HG03469 (cell line): ENCODE measurements around the gene ZC3H13.

Source experiments
- ATAC-seq: cut with Tn5 transposase; IDR thresholded peaks from one replicate; pipeline ENCODE4 v1.9.1; 2021; ENCODE audit warnings: mild to moderate bottlenecking, moderate library complexity, moderate number of reproducible peaks; ENCODE audit not compliant: unreplicated experiment

Gene ZC3H13

DNA sequence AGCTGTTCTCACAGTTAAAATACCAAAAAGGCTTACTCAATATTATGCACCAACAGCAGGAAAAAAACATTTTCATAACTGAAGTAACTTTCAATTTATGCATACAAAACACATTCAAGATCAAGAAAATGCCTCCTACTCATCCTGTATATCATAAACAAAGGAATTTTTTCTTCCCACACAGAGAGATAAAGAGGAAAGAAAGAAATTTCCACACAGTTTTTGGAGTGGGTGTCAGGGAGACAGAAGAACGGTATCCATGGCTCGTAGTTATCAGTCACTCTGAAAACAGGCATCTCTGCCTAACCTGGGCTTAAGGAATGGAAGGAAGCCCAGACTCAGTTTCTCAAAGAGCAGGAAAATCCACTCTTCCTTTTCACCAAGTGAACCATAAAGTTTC lies 108.6 kb downstream of the ZC3H13 start:
- ATAC-seq: no peak

DNA sequence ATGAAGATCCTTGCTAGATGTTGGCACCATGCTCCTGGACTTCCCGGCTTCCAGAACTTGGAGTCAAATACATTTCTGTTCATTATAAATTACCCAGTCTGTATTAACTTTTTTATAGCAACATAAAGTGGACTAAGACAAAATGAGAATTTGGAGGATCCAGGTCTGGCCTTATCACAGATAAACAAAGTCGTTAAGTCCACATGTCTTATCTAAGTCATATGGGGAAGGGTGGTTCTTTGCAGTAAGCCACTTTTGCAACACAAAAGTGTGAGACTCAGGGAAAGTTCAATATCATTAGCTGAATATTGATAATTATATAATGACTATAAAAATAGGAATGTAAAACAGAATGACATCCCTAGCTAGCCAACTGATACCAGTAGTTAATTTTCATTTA lies 109.4 kb downstream of the ZC3H13 start:
- ATAC-seq: no peak

DNA sequence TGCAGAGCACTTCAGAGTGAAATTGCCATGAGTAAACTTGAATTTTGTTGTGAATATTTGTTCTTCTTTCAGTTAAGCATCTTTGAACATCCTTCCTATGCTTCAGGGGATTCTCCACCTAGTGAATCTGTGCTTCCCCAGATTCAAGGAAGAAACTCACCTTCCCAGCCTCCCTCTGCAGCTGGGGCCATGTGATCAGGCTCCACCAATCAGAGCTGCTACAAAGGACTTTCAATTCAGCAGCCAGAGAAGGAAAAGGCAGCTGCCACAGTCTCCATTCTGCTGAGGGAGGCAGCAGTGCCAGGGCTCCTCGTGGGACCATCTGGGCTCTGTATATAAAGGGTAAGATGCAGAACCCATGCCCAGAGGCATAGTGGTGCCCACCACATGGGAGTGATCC lies 111.3 kb downstream of the ZC3H13 start:
- ATAC-seq: no peak

DNA sequence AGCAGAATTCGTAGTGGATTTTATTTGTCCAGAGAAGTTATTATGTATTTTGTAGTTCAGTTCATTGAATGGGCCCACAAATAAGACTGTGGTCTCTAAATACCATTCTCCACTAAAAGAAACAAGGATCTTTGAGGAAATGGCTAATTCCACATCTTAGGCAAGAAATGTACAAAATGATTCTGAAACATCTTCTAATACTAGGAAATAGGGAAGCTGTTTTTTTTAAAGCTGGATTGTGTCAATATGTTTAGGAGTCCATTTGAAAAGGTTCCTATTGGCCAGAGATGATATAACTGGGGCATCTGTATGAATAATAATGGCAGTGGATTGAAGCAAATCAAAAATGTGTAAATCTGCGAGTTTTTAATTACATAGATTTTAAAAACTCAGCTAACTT lies 112.5 kb downstream of the ZC3H13 start:
- no peak for ATAC-seq

DNA sequence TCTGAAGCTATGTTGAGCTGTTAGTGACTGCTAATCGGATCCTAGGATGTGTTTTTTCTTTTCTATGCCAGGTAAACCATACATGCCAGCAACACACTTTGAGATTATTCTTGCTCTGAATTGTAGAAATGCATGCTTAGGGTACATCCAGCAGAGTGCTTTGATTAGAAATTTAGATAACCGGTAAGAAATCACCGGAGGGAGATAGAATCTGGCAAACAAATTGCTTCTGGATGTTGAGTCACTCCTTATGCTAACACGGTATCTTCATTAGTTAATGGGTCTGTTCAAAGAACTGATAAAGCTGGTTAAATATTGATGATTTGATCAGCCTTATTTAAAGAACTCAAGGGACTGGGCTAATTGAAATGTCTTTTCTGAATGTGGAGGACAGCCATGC lies 115.9 kb downstream of the ZC3H13 start:
- ATAC-seq: no peak

DNA sequence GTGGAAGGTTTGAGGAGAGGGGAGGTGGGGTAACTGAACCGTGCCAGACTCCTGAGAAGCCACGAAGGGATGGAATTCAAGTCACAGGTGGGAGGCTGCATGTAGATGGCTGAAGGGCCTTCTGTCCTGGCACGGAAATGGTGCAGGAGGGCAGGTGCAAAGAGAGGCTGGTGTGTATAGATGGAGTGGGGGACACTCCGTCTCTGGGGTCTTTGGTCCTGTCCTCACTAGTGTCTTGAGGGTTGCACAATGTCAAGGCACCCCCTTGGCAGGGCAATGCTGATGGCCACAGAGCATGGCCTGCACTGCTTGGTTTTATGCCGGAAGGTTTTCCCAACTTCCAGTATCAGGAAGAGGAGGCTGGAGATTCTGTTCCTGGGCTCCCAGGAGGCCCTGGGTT lies 118.3 kb downstream of the ZC3H13 start:
- no peak for ATAC-seq

DNA sequence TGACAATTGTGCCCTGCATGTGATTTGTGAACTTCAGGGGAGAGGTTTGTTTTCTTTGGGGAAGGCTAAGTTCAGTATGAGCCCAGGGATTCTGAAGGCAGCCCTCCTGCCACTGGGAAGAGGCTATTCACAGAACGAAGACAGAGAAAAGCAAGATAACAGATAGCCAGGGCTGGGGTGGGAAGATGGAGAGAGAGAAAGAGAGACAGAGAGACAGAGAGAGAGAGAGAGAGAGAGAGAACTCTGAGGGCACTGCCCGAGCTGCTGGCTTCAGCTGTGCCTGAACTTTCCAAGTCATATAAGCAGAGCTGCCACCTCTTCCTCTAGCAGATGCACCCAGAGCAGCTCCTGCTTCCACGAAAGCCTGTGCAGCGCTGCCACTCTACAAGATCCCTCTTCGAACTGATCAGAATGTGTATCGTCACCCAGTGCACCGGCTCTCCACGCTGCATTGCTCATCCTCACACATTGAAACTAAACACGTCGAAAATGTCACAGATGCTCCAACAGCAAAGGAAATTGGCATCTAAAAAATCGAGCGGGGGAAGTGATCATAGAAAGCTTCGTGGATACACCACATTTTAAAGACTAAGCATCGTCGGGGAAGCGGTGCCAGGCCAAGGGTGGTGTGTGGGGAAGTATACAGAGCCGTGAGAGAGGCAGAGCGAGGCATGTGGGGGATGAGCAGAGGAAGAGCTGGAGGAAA lies 119.2 kb downstream of the ZC3H13 start:
- no peak for ATAC-seq

DNA sequence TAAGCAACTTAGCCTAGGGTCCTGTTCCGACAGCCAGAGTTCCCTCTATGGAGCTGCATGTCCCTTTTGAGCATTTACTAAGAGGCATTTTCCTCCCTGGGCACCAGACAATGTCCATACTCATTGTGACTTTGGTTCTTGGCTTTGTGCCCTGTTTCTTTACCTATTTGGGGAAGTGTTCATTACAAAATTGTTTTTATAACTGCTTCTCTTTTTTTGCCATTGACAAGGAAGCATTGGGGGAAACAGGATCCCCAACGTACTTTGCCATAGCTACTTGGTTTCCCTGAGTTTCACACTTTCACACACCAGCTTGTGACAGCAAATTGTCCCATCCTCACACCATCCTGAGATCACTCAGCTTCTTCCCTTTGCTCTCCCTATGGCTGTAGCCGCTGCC lies 119.9 kb downstream of the ZC3H13 start:
- no peak for ATAC-seq

DNA sequence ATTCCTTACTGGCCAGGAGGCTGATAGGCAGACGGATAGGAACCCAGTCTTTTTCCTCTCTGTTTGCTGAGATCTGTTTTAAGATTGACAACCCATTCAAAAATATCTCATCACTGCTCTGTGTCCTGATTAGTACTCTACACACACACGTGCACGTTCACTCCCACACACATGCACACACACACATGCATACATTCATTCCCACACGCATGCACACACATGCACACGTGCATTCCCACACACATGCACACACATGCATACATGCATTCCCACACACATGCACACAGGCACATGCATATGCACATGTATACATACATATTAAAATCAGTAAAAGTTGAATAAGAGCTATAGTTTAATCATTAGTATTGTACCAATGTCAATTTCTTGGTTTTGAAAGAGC lies 120.4 kb downstream of the ZC3H13 start:
- ATAC-seq: no peak

DNA sequence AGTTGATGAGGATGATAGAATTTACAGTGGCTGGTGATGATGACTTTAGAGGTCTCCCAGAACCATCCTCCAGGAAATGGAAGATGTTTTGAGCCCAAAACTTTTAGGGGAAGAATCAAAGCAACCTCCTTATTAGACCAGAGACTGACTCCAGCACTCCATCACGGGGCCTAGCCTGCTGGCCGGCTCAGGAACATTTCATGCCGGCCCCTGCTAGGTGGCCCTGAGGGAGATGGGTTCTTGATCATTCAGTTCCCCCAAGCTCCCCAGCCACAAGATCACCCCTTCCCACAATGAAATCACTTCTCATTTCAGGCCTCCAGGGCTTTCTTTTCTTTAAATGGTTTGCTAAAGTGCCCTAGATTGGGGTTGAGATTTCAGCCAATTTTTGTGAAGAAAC lies 121.3 kb downstream of the ZC3H13 start:
- no peak for ATAC-seq

DNA sequence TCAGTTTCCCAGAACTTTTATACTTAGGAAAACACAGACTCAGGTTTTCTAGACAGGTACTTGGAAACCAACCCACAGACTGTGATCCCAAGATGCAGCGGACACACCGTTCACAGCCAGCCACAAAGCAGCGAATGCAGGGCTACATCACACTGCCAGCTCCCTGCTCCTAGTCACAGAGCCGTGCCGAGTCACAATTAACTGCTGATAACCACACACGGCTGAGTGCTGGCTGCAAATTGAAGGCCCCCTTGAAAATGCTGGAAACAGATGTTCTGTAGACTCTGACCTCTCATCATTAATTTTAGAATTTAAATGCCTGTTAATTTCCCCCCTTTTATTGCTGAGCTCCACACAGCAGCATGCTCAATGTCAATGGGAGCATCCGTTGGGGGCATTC lies 122.4 kb downstream of the ZC3H13 start:
- ATAC-seq: no peak

DNA sequence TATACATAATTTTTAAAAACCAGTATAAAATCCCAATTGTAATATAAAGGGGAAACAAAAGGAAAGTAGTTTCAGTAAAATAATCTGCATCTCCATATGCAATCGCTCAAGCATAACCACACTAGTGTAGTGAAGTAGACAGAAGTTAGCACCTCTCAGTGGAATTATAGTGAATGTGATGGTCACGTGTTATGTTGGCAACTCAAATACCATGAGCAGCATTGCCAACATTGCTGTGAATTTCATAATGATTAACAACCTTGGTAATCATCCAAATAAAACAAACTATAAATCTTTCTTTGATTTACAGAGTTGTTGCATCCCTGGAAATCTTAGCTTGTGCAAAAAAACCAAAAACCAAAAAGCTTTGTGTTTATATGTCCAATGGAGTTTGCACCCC lies 123.7 kb downstream of the ZC3H13 start:
- ATAC-seq: no peak

DNA sequence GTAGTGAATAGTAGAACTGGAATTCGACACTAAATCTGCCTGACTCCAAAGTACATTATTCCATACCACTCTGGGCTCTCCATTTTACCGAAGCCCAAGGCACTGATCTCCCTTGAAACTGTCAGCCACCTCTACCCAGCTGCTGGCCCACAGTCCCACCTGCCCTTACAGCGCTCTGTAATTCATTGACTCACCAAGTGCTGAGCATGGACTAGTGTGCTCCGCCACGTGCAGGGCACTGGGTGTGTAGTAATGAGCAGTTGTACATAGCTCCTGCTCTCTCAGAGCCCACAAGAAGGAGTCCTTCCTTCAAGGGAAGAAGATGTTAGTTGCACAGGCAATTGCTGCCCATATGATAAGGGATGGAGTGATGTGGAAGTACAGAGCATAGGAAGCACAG lies 124.4 kb downstream of the ZC3H13 start:
- ATAC-seq: no peak

DNA sequence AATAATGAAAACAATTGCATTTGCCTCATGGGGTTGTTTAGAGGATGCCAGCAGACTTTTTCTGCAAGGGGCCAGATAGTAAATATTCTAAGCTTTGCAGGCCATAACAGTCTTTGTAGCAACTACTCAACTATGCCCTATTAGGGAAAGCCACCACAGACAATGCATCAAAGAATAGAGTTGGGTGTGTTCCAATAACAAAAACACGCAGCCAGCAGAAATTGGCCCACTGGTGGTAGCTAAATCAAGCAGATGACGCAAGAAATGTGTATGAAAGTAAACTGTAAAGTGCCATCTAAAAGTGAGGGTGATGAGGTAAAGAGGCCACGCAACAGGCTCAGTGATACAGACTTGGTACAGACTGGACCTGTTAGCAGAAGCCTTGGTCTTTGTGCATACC lies 125.8 kb downstream of the ZC3H13 start:
- no peak for ATAC-seq

DNA sequence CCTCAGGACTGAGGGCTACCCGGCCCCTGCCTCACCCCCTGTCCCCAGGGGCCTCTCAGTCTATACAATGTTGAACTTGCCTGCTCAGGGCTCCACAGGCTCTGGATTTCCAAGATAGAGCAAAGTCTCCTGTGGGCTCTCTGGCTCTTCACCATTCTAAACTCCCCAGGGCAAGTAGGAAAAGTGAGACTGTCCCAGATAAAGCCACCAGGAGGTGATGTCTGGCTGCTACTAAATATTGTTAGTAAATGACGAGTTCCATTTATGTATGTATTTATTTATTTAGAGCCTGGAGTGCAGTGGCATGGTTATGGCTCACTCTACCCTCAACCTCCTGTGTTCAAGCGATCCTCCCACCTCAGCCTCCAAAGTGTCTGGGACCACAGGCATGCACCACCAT lies 127.4 kb downstream of the ZC3H13 start:
- no peak for ATAC-seq

DNA sequence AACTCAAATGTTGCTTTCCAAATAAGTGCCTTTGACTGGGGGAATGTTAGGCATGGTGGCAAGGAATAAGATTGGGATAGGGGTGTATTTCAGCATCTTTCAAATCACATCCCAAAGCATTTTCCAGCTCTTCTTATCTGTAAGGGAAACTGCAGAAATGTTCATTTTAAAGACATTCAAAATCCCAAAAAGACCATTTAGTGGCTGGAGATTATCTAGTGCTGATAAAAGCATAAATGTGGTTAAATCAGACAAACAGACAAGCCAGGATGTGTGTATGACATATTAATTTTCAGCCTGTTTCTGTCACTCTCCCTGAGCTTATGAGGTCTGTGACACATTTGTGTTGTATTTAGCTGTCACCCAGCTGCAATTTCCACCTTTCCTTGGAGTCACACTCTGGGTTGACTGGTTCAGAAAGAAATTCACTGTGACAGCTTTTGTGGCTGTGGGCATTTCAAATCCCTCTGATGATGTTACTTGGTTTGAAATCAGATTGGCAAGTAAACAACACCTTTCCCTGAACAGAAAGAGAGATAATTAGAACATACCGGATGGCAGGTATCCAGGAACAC lies 131.3 kb downstream of the ZC3H13 start:
- no peak for ATAC-seq

DNA sequence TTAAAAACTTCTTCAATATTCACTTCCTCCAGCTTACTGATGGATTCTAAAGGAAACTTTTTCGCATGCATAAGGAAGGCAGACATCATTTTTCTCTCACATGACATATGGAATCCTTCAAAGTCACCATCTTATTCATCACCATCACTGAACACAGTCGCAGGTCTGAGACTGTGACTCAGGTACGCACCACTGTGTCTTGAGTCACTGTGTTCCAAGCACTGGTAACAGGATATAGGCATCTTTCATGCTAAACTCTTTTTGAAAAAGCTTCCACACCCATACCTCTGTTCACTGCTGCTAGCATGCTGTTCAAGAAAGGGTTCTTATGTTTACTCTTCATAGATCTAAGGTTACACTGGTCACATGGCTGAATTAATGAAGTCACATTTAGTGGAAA lies 133.9 kb downstream of the ZC3H13 start:
- ATAC-seq: no peak

DNA sequence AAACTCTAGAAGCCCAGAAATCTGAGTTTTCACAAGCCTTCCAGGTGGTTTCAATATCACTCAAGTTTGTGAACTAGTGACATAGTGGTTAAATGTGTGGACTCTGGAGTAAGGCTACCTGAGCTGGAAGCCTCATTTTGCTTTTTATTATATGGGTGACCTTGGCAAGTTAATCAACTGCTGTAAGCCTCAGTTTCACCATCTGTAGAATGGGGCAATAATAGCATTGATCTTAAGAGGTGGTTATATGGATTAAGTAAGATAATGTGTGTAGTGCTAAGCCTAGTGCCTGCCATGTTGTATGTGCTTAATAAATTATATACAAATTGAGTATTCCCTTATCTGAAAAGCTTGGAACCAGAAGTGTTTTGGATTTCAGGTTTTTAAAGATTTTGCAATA lies 135.5 kb downstream of the ZC3H13 start:
- ATAC-seq: no peak

DNA sequence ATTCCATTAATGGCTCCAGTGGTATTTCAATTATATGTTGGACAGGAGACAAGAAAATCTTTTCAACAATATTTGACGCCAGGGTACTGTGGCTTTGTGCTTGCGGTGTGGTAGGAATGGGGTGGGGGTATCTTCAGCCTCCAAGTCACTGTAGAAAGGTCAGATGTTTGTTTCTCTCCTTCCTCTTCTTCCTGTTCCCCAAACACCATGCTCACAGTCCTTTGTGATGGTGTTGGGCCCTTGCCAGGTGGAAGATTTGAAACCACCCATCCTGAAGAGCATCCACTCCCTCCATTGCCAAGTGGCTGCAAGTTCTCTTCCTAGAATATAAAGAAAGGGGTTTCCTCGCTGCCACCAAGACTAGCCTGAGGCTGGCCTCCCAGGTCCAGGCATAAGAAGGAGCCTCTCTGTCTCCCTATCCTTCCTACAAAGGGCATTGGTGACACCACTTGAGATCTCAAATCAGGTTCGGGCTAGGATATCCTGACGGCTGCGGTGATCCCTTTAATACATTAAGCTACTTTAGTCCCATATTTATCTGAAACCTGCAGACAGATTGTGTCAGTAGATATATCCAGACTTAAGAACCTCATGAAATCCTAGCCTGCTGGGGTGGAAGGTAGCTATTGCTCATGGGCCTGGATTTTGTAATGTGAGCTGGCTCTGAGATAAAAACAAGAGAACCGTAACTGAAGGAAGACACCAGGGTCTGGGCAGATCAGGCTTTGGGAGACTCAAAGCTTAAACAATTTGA lies 136.7 kb downstream of the ZC3H13 start:
- ATAC-seq: no peak

DNA sequence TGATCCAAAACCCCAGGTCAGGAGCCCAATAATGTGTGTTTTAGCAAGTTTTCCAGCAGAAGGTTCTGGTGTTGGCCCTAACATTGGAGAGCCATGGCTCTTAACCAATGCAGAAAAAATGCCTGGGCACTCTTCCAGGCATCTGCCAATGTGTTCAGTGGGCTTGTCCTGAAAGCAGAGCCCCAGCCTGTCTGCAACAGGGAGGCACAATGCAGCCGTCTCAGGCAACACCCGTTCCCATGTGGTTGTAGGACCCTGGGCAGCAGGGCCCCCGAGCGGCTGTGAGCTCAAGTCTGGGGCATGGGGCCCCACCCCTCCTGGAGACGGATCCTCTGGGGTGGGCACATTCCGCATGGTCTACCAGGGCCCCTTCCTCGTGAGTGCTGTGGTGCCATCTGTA lies 142.9 kb downstream of the ZC3H13 start:
- no peak for ATAC-seq

DNA sequence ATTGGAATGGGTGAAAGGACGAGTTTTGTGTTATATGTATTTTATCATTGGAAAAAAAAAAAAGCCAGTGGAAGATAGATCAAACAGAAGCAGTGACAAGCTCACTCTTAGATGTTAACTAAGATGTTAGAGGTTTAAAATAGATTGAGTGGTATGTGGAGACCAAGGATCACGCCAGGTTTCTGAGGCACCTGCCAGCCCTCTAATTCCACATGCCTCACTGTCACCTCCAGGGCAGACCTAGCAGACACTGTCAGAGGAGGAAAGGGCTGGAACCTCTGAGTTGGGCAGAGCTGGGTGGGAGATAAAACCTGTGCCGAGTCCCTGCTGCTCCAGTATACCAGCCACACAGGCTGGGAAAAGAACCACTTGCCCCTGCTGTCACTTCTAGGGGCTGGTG lies 143.5 kb downstream of the ZC3H13 start:
- ATAC-seq: no peak

DNA sequence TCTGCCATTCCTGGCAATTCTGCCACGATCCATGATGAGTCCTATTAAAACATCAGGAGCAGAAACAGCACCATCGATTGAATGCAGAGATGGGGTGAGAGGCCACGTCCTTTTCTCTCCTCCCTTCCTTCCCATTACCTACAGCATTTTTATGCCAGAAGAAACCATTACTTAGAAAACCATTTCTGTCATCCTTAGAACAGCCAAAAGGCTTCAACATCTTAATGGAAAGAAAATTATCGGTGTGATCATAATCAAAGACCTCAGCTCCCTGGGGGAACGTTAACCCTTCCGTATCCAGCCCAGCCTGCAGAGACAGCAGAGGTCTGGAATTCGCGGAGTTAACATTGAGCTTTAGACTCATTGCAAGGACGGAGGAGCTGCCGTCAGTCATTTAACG lies 145.0 kb downstream of the ZC3H13 start:
- no peak for ATAC-seq
